Ovary (tissue), 9 donors: ENCODE measurements around the gene CDC14B. TPM values are rescaled to one million over a fixed set of nuclear protein-coding genes. Genes with fewer than 3 reads are reported as not detected.

Experiments
- DNase-seq, 5 donors: peaks; one replicate each; pipeline ENCODE4 v3.0.0-alpha.2; 2019 to 2020
- H3K27ac ChIP-seq, 2 donors: fragments of 200-600 bp; one replicate each; pipeline versions ENCODE4 v1.5.1 to v1.8.0; 2019 to 2022
- H3K27me3 ChIP-seq: fragments of 200-600 bp; one replicate; pipeline ENCODE4 v1.8.0; 2022
- H3K36me3 ChIP-seq: fragments of 200-600 bp; sonication (generic); one replicate; pipeline ENCODE4 v1.5.1; 2019
- H3K4me1 ChIP-seq: one replicate; pipeline ENCODE4 v1.8.1; 2013; ENCODE audit warnings: mild to moderate bottlenecking, moderate library complexity; ENCODE audit not compliant: insufficient read depth
- H3K4me3 ChIP-seq: fragments of 200-600 bp; sonication (generic); one replicate; pipeline ENCODE4 v1.5.1; 2017
- H3K9me3 ChIP-seq, 2 donors: fragments of 200-600 bp in 1 of 2; sonication (generic) in 1 of 2; one replicate each; pipeline versions ENCODE4 v1.5.1 to v1.8.1; 2013 to 2019; ENCODE audit warnings: mild to moderate bottlenecking in 1 of 2, moderate library complexity in 1 of 2
- EP300 ChIP-seq: sonication (generic); formaldehyde crosslinking; IDR thresholded peaks from one replicate; pipeline ENCODE4 v1.6.1; 2017; ENCODE audit warnings: antibody characterized with exemption
- POLR2A ChIP-seq: fragments of 450-650 bp; IDR thresholded peaks from one replicate; pipeline ENCODE4 v1.6.1; 2017; ENCODE audit warnings: antibody characterized with exemption, mild to moderate bottlenecking, moderate library complexity
- WGBS, 3 donors: extraction: QIAGEN DNeasy Blood & Tissue Kit in 1 of 3; methylation state at CpG; one replicate each; pipeline versions ENCODE4 v1.1.5 to v1.1.7; 2013 to 2017; 5-methylcytosine and 5-hydroxymethylcytosine counted together
- intact Hi-C, 4 donors: fragments of 100-400 bp; cut with DNase I; formaldehyde crosslinking; loops; one replicate each; pipeline versions ENCODE4 v1.11.0 to v1.15.1; 2022 to 2023
- polyA plus RNA-seq, 2 donors: library from polyadenylated mRNA; stranded (reverse); fragments of 200-250 nt in 1 of 2; fragments of 350-450 nt in 1 of 2; fragmentation: Illumina TruSeq in 1 of 2; extraction: RNeasy Lipid Tissue Mini Kit (QIAGEN cat#74804) in 1 of 2; gene quantifications; one replicate each; pipeline ENCODE4 v1.2.3, GENCODE V29; 2013 to 2014
- total RNA-seq, 7 donors: library from RNA; depleted of rRNA in 2 of 7; stranded (reverse); fragments of >200 nt in 2 of 7; fragmentation: NEBNext Ultra II Directional in 3 of 7; extraction: Animal tissue kit (Norgen Biotek cat#: 25700) in 3 of 7; gene quantifications; one replicate each; pipeline versions ENCODE4 v1.1.0 to v1.2.4, GENCODE V29; 2016 to 2023
- TF ChIP-seq, protein P1 (sequence below), 3 donors: fragments of 450-650 bp in 2 of 3; fragments of 200-600 bp in 1 of 3; IDR thresholded peaks; one replicate each; pipeline versions ENCODE4 v1.5.1 to v1.8.0; 2016 to 2022; ENCODE audit warnings: antibody characterized with exemption in 3 of 3, mild to moderate bottlenecking in 1 of 3
- donor health status: DM: no; HTN: no; CAD: no; lungs with moderate emphysema.
- donor health status: DM: no; HTN: no; CAD: no.
- donor health status: Bipolar disorder and iron deficiency.
- donor health status: DM: yes; HTN: yes; CAD: no.
- donor health status: DM: no; HTN: no; CAD: no.
- donor health status: DM: yes; HTN: yes; CAD: no.

The CDC14B gene
- total and polyA plus RNA-seq, 9 donors: 5.9 to 15.3 (median 11.4) TPM

DNA sequence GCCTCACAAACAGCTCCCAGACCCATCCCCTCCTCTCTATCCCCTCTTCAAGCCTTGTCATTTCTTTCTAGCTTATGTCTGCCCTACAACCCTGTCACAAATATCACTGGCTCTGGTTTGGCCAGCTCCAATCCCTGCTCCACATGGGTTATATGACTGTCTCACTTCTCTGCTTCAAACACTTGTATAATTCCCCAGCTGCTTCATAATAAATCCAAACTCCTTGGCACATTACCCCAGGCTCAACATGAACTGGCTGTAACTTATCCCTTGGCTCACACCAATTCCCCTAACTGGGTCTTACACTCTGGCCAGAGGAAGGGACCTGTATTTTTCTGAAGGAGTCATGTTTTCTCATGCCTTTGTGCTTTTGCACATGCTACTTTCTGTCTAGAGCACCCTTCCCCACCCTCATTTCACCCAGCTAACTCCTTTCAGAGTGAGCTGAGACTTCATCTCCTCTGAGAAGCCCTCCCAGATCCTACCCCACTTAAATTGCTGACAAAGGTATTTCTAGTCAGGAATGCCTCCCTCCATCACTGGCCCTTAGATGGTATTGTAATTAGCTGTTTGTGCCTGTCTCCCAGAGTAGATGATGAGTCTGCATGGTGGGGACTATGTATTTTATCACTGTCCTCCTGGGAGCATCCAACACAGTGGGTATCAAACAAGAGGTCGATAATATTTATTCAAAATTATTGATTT is 30.1 kb upstream of the CDC14B start:
- Histone ChIP-seq H3K27ac (no peak overlapping the region), H3K27me3 (no peaks in the 10 kb centered on the region), H3K36me3 (no peaks in the 10 kb centered on the region), H3K9me3 (no peaks in the 10 kb centered on the region), H3K4me1 (no peaks in the 10 kb centered on the region), H3K4me3 (no peak overlapping the region)
- 90 to 94% (median 91%) methylated on average over 1 of the region's 1 CpG for WGBS, 3 donors
- intact Hi-C loops: loop anchor here in 1 of 4 donors (10.0 kb wide), 1 partner anchor 315 kb away; no protein-coding TSS in a partner anchor
- no peak for DNase-seq
- TF ChIP-seq EP300: no peak
- TF ChIP-seq, protein P1, sequence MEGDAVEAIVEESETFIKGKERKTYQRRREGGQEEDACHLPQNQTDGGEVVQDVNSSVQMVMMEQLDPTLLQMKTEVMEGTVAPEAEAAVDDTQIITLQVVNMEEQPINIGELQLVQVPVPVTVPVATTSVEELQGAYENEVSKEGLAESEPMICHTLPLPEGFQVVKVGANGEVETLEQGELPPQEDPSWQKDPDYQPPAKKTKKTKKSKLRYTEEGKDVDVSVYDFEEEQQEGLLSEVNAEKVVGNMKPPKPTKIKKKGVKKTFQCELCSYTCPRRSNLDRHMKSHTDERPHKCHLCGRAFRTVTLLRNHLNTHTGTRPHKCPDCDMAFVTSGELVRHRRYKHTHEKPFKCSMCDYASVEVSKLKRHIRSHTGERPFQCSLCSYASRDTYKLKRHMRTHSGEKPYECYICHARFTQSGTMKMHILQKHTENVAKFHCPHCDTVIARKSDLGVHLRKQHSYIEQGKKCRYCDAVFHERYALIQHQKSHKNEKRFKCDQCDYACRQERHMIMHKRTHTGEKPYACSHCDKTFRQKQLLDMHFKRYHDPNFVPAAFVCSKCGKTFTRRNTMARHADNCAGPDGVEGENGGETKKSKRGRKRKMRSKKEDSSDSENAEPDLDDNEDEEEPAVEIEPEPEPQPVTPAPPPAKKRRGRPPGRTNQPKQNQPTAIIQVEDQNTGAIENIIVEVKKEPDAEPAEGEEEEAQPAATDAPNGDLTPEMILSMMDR (IDR thresholded peaks at IDR 0.05): no peak

DNA sequence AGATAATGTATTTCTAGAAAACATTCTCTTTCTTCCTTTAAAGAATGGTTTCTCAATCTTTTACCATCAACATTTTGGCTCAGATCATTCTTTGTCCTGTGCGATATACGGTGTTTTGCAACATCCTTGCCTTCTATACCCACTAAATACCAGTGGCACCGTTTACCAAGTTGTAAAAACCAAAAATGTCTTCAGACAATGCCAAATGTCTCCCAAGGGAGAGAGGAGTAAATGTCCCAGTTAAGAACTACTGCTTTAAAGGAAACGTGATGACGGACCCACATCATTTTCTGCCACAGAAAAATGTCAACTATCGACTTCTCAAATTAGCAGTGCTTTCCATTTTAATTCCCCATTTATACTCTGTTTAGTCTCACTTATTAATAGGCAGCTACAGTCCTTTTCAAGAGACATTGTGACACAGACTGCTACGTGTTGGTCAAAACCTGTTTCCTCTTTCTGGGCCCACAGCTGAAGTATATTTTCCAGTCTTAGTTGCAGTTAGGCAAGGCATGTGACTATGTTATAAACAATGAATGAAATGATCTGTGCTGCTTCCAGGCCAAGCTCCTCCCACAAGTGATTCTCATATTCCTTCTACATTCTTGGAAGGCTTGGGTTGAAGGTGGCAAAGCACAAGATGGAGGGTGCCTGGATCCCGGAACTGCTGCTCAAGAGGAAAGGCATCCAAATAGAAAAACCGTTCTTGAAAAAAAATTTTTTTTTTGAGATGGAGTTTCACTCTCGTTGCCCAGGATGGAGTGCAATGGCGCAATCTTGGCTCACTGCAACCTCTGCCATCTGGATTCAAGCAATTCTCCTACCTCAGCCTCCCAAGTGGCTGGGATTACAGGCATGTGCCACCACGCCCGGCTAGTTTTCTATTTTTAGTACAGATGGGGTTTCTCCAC is 26.7 kb upstream of the CDC14B start:
- no peaks in the 10 kb centered on the region for H3K27me3 ChIP-seq
- no peaks in the 10 kb centered on the region for H3K36me3 ChIP-seq
- no peak for DNase-seq
- no peaks in the 10 kb centered on the region for H3K4me1 ChIP-seq
- H3K27ac ChIP-seq: no peak overlapping the region
- TF ChIP-seq POLR2A (no peak), EP300 (no peak)
- TF ChIP-seq, protein P1 (IDR thresholded peaks at IDR 0.05): no peak
- H3K4me3 ChIP-seq: no peak overlapping the region
- intact Hi-C loops: no loop called here
- 86 to 90% (median 86%) methylated on average over 13 of the region's 13 CpGs for WGBS, 3 donors
- H3K9me3 ChIP-seq: no peaks in the 10 kb centered on the region

DNA sequence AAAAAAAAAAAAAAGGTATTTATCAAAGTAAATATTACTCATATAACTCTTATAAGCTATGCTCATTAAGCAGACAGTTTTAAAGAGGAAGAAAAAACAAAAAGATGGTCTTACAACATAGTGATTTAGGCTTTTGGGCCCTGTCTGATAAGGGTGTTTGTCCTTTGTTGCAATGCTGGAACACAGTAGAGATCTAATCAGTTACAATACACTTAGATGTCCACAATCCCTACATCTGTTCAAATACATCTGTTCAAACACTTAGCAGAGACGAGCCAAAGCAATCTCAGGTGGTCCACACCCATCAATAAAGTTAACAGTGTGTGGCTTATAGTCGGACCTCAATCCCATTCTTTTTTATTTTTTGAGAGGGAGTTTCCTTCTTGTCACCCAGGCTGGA is 24.5 kb upstream of the CDC14B start:
- TF ChIP-seq POLR2A (no peak), EP300 (no peak)
- TF ChIP-seq, protein P1 (IDR thresholded peaks at IDR 0.05): no peak
- Histone ChIP-seq H3K36me3 (no peaks in the 10 kb centered on the region), H3K27ac (no peak overlapping the region), H3K4me3 (no peak overlapping the region), H3K9me3 (no peaks in the 10 kb centered on the region), H3K27me3 (no peaks in the 10 kb centered on the region), H3K4me1 (no peaks in the 10 kb centered on the region)
- DNase-seq: no peak
- intact Hi-C loops: no loop called here
- WGBS, 3 donors: 90 to 96% (median 90%) methylated on average over 2 of the region's 2 CpGs

DNA sequence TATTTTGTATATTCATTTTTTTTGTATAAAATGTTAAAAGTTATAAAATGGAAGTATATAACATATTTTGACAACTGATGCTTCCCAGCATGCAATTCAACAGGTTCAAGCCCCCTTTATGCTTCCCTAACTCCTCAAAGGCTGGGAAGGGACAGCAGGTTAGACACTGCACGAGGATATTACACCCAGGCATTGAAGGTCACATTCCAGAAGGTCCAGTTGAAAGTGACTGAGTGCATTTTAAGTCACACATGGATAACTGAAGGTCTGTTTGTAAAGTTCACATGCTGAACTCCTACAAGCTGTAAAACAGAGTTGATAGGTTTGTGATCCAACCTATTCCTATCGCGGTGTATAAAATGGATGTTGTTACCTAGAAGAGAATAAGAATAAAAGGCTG is 21.9 kb upstream of the CDC14B start:
- Histone ChIP-seq H3K4me1 (no peaks in the 10 kb centered on the region), H3K4me3 (no peak overlapping the region), H3K9me3 (no peaks in the 10 kb centered on the region), H3K27me3 (no peaks in the 10 kb centered on the region), H3K27ac (no peak overlapping the region), H3K36me3 (no peaks in the 10 kb centered on the region)
- intact Hi-C loops: no loop called here
- TF ChIP-seq POLR2A: no peak
- TF ChIP-seq, protein P1 (IDR thresholded peaks at IDR 0.05): no peak
- no peak for TF ChIP-seq EP300
- no peak for DNase-seq
- WGBS, 3 donors: 71 to 76% (median 76%) methylated on average over 3 of the region's 3 CpGs
